Hepatocyte (in vitro differentiated cells): ENCODE data around the gene EXOC1. TPM values are rescaled to one million over a fixed set of nuclear protein-coding genes. Genes with fewer than 3 reads are reported as not detected.

Experiments used
- DNase-seq: peaks from one replicate; pipeline ENCODE4 v3.0.0-alpha.2; 2016; ENCODE audit warnings: low spot score
- H2AFZ ChIP-seq: fragments of 200-600 bp; sonication (generic); 2 replicates; pipeline ENCODE4 v1.6.0; 2016; ENCODE audit warnings: antibody characterized with exemption, mild to moderate bottlenecking
- H3K27ac ChIP-seq: fragments of 200-600 bp; sonication (generic); 2 replicates; pipeline ENCODE4 v1.5.1; 2016; ENCODE audit warnings: mild to moderate bottlenecking
- H3K27me3 ChIP-seq: fragments of 200-600 bp; sonication (generic); 2 replicates; pipeline ENCODE4 v1.6.1; 2016
- H3K36me3 ChIP-seq: fragments of 200-600 bp; sonication (generic); replicated peaks from 2 replicates; pipeline ENCODE4 v1.5.1; 2016; ENCODE audit warnings: low read depth; ENCODE audit not compliant: insufficient read depth
- H3K4me1 ChIP-seq: fragments of 200-600 bp; sonication (generic); 2 replicates; pipeline ENCODE4 v1.5.1; 2016; ENCODE audit warnings: mild to moderate bottlenecking, moderate library complexity; ENCODE audit not compliant: insufficient read depth
- H3K4me2 ChIP-seq: fragments of 200-600 bp; sonication (generic); 2 replicates; pipeline ENCODE4 v1.6.0; 2016
- H3K4me3 ChIP-seq: fragments of 200-600 bp; sonication (generic); 2 replicates; pipeline ENCODE4 v1.5.1; 2016; ENCODE audit warnings: mild to moderate bottlenecking
- H3K79me2 ChIP-seq: fragments of 200-600 bp; sonication (generic); 2 replicates; pipeline ENCODE4 v1.6.0; 2017; ENCODE audit warnings: mild to moderate bottlenecking
- H3K9me2 ChIP-seq: fragments of 200-600 bp; sonication (generic); replicated peaks from 2 replicates; pipeline ENCODE4 v1.6.0; 2017; ENCODE audit warnings: mild to moderate bottlenecking; ENCODE audit not compliant: insufficient read depth
- H3K9me3 ChIP-seq: fragments of 200-600 bp; sonication (generic); 2 replicates; pipeline ENCODE4 v1.5.1; 2016; ENCODE audit warnings: low read depth, mild to moderate bottlenecking
- H4K20me1 ChIP-seq: fragments of 200-600 bp; sonication (generic); 2 replicates; pipeline ENCODE4 v1.6.0; 2016; ENCODE audit warnings: mild to moderate bottlenecking; ENCODE audit not compliant: insufficient read depth, poor library complexity, severe bottlenecking
- CTCF ChIP-seq: fragments of 200-600 bp; sonication (generic); IDR thresholded peaks from 2 replicates; pipeline ENCODE4 v1.5.1; 2016; ENCODE audit warnings: antibody characterized with exemption, mild to moderate bottlenecking; ENCODE audit not compliant: poor library complexity
- EZH2 ChIP-seq: fragments of 200-600 bp; sonication (generic); IDR thresholded peaks from 2 replicates; pipeline ENCODE4 v1.6.1; 2016; ENCODE audit warnings: antibody characterized with exemption, mild to moderate bottlenecking, borderline replicate concordance
- EZH2phosphoT487 ChIP-seq: fragments of 200-600 bp; sonication (generic); IDR thresholded peaks from one replicate; pipeline ENCODE4 v1.6.1; 2018; ENCODE audit warnings: antibody characterized with exemption, mild to moderate bottlenecking, low read depth, moderate library complexity; ENCODE audit not compliant: unreplicated experiment, severe bottlenecking
- WGBS: methylation state at CpG from one replicate; pipeline ENCODE4 v1.1.6; 2016; ENCODE audit warnings: low lambda C conversion rate; ENCODE audit errors: missing lambda C conversion rate; 5-methylcytosine and 5-hydroxymethylcytosine counted together
- polyA plus RNA-seq: library from polyadenylated mRNA; unstranded; fragments of >200 nt; fragmentation: Nextera tagmentation; extraction: Ambion mirVana; gene quantifications from 2 replicates; pipeline ENCODE4 v1.2.1, GENCODE V29; 2016
- total RNA-seq: library from RNA; depleted of rRNA; stranded (reverse); fragments of >200 nt; gene quantifications from 2 replicates; pipeline ENCODE4 v1.2.3, GENCODE V29; 2014

EXOC1 gene
- total and polyA plus RNA-seq, 2 experiments from 2014 or later = 15.7 to 31.4 TPM

- peaks cover 6% of the 10 kb centered on the region for H3K36me3 ChIP-seq
Measured at GRCh38 chr4:55887594-55887993, 34.1 kb downstream of the EXOC1 start.

GRCh38 chr4:55892156-55892555 is 38.7 kb downstream of the EXOC1 start:
- Histone ChIP-seq H3K36me3 (peaks cover 6% of the 10 kb centered on the region), H3K9me3 (no peaks in the 10 kb centered on the region), H3K4me3 (no peak overlapping the region), H2AFZ (no peak overlapping the region), H3K9me2 (no peaks in the 10 kb centered on the region), H3K27me3 (no peaks in the 10 kb centered on the region), H3K4me1 (no peaks in the 10 kb centered on the region), H3K27ac (no peak overlapping the region), H4K20me1 (no peaks in the 10 kb centered on the region), H3K4me2 (no peak overlapping the region), H3K79me2 (no peaks in the 10 kb centered on the region)
- no peak for DNase-seq
- TF ChIP-seq EZH2 (no peak), CTCF (no peak), EZH2phosphoT487 (no peak)
- 92% methylated on average over 2 of the region's 2 CpGs for WGBS

More at GRCh38 chr4:55887594-55887993, 34.1 kb downstream of the EXOC1 start:
- H3K9me3 ChIP-seq = no peaks in the 10 kb centered on the region
- H3K27ac ChIP-seq = no peak overlapping the region
- no peak overlapping the region for H2AFZ ChIP-seq
- TF ChIP-seq EZH2 (no peak), EZH2phosphoT487 (no peak)
- H3K4me1 ChIP-seq = no peaks in the 10 kb centered on the region
- no peaks in the 10 kb centered on the region for H3K9me2 ChIP-seq
- 76% methylated on average over 1 of the region's 1 CpG for WGBS
- no peak for DNase-seq
- H3K79me2 ChIP-seq = no peaks in the 10 kb centered on the region
- no peaks in the 10 kb centered on the region for H4K20me1 ChIP-seq
- H3K4me3 ChIP-seq = no peak overlapping the region
- H3K27me3 ChIP-seq = no peaks in the 10 kb centered on the region
- no peak overlapping the region for H3K4me2 ChIP-seq

- Histone ChIP-seq H3K4me2 (no peak overlapping the region), H3K27me3 (no peaks in the 10 kb centered on the region), H3K9me3 (no peaks in the 10 kb centered on the region), H3K9me2 (no peaks in the 10 kb centered on the region), H2AFZ (no peak overlapping the region), H3K79me2 (no peaks in the 10 kb centered on the region), H3K27ac (no peak overlapping the region), H3K36me3 (no peaks in the 10 kb centered on the region), H4K20me1 (no peaks in the 10 kb centered on the region), H3K4me1 (no peaks in the 10 kb centered on the region), H3K4me3 (no peak overlapping the region)
- TF ChIP-seq CTCF = no peak
- WGBS = 86% methylated on average over 3 of the region's 3 CpGs
- no peak for DNase-seq
Measured at GRCh38 chr4:55896622-55897021, 43.2 kb downstream of the EXOC1 start.

- no peaks in the 10 kb centered on the region for H3K36me3 ChIP-seq
- H3K27ac ChIP-seq = no peak overlapping the region
- TF ChIP-seq EZH2phosphoT487 (no peak), CTCF (no peak), EZH2 (no peak)
- H2AFZ ChIP-seq = no peak overlapping the region
- no peaks in the 10 kb centered on the region for H3K4me1 ChIP-seq
- no peak overlapping the region for H3K4me3 ChIP-seq
- no peaks in the 10 kb centered on the region for H3K27me3 ChIP-seq
- no peaks in the 10 kb centered on the region for H4K20me1 ChIP-seq
- WGBS = 96% methylated on average over 4 of the region's 4 CpGs
- no peaks in the 10 kb centered on the region for H3K9me2 ChIP-seq
- no peaks in the 10 kb centered on the region for H3K79me2 ChIP-seq
- no peak for DNase-seq
- H3K4me2 ChIP-seq = no peak overlapping the region
- no peaks in the 10 kb centered on the region for H3K9me3 ChIP-seq
Measured at GRCh38 chr4:55902677-55903076, 49.2 kb downstream of the EXOC1 start.
